Keratinocyte (primary cell): ENCODE data around the gene S100A13. TPM values are rescaled to one million over a fixed set of nuclear protein-coding genes. Genes with fewer than 3 reads are reported as not detected.
A peak's percentile ranks its signal among the peaks of the same experiment; 100 is the strongest.

ENCODE experiments used
- DNase-seq: peaks from one replicate; pipeline ENCODE4 v3.0.0-alpha.2; 2011; ENCODE audit warnings: low read depth, missing footprints, low spot score
- FAIRE-seq: peaks from 2 replicates; lab custom pipeline; 2011; peaks lifted over from hg19 to GRCh38; lab: Jason Lieb, UNC
- H2AFZ ChIP-seq: 2 replicates; pipeline ENCODE4 v1.6.0; 2012; ENCODE audit warnings: low read length, control low read depth, inconsistent platforms; ENCODE audit not compliant: control insufficient read depth
- H3K27ac ChIP-seq: 2 replicates; pipeline ENCODE4 v1.5.1; 2011; ENCODE audit warnings: low read length; ENCODE audit not compliant: control insufficient read depth, insufficient read depth
- H3K27me3 ChIP-seq: 3 replicates; pipeline ENCODE4 v1.6.0; 2011; ENCODE audit warnings: low read length; ENCODE audit not compliant: control insufficient read depth, insufficient read depth; ENCODE audit errors: extremely low read depth
- H3K36me3 ChIP-seq, 2 experiments: 2 replicates in 1 of 2; 3 replicates in 1 of 2; pipeline ENCODE4 v1.5.1; 2011; ENCODE audit warnings: low read length in 2 of 2, mild to moderate bottlenecking in 1 of 2; ENCODE audit not compliant: control insufficient read depth in 2 of 2, insufficient read depth in 2 of 2; ENCODE audit errors: extremely low read depth in 1 of 2
- H3K4me1 ChIP-seq: 3 replicates; pipeline ENCODE4 v1.5.1; 2011; ENCODE audit warnings: low read length; ENCODE audit not compliant: control insufficient read depth, insufficient read depth; ENCODE audit errors: extremely low read depth
- H3K4me2 ChIP-seq: 3 replicates; pipeline ENCODE4 v1.6.0; 2011; ENCODE audit warnings: low read depth, low read length; ENCODE audit not compliant: control insufficient read depth, insufficient read depth; ENCODE audit errors: extremely low read depth
- H3K4me3 ChIP-seq, 3 experiments: fragments of 200-600 bp in 1 of 3; sonication (generic) in 1 of 3; 2 replicates in 2 of 3; 3 replicates in 1 of 3; pipeline ENCODE4 v1.5.1; 2011 to 2016; ENCODE audit warnings: low read length in 3 of 3, mild to moderate bottlenecking in 3 of 3, control low read depth in 2 of 3, inconsistent platforms in 1 of 3, low read depth in 1 of 3, mixed read lengths in 1 of 3, mixed run types in 1 of 3, moderate library complexity in 1 of 3; ENCODE audit not compliant: control insufficient read depth in 2 of 3, insufficient read depth in 2 of 3; ENCODE audit errors: extremely low read depth in 1 of 3
- H3K79me2 ChIP-seq: 2 replicates; pipeline ENCODE4 v1.6.0; 2012; ENCODE audit warnings: low read length; ENCODE audit not compliant: control insufficient read depth, insufficient read depth
- H3K9ac ChIP-seq: 3 replicates; pipeline ENCODE4 v1.6.0; 2011; ENCODE audit warnings: low read length; ENCODE audit not compliant: control insufficient read depth, insufficient read depth; ENCODE audit errors: extremely low read depth
- H3K9me1 ChIP-seq: 3 replicates; pipeline ENCODE4 v1.6.0; 2011; ENCODE audit warnings: low read length; ENCODE audit not compliant: control insufficient read depth, insufficient read depth; ENCODE audit errors: extremely low read depth
- H3K9me3 ChIP-seq: 2 replicates; pipeline ENCODE4 v1.5.1; 2012; ENCODE audit warnings: low read depth, low read length; ENCODE audit not compliant: control insufficient read depth
- H4K20me1 ChIP-seq: 3 replicates; pipeline ENCODE4 v1.6.0; 2011; ENCODE audit warnings: low read length; ENCODE audit not compliant: control insufficient read depth, insufficient read depth; ENCODE audit errors: extremely low read depth
- CTCF ChIP-seq, 3 experiments: IDR thresholded peaks in 1 of 3; conservative IDR thresholded peaks in 1 of 3; optimal IDR thresholded peaks in 1 of 3; 2 replicates in 2 of 3; 3 replicates in 1 of 3; pipeline versions ENCODE3 to v1.5.1; 2011; ENCODE audit warnings: low read length in 3 of 3, mild to moderate bottlenecking in 3 of 3, moderate library complexity in 2 of 3, control low read depth in 1 of 3, inconsistent platforms in 1 of 3; ENCODE audit not compliant: insufficient read depth in 2 of 3; ENCODE audit errors: extremely low read depth in 1 of 3
- EZH2 ChIP-seq: IDR thresholded peaks from one replicate; pipeline ENCODE4 v1.6.1; 2012; ENCODE audit warnings: inconsistent platforms, mild to moderate bottlenecking, low read length, moderate library complexity
- dilution Hi-C: fragments of 300-500 bp; cut with MboI; formaldehyde crosslinking; loops from one replicate; pipeline ENCODE4 v1.7.0; 2020; ENCODE audit warnings: low sequenced_read_pairs; ENCODE audit not compliant: extremely low pct_ligation_motif_present
- polyA plus RNA-seq, 5 experiments: library from polyadenylated mRNA; depleted of rRNA in 3 of 5; stranded (reverse) in 3 of 5; stranded (forward) in 1 of 5; unstranded in 1 of 5; fragments of >200 nt; gene quantifications; 1 replicate in 1 of 5; 2 replicates in 3 of 5; 3 replicates in 1 of 5; pipeline versions ENCODE4 v1.2.1 to v1.2.3, GENCODE V29; 2011 to 2012; ENCODE audit warnings: missing spikeins in 2 of 5, low read depth in 1 of 5, low replicate concordance in 1 of 5

S100A13 gene
- polyA plus RNA-seq, 1 donor (not counting 4 experiments of a cell fraction or from before 2014, with no cell fraction given), result 215 TPM

DNA sequence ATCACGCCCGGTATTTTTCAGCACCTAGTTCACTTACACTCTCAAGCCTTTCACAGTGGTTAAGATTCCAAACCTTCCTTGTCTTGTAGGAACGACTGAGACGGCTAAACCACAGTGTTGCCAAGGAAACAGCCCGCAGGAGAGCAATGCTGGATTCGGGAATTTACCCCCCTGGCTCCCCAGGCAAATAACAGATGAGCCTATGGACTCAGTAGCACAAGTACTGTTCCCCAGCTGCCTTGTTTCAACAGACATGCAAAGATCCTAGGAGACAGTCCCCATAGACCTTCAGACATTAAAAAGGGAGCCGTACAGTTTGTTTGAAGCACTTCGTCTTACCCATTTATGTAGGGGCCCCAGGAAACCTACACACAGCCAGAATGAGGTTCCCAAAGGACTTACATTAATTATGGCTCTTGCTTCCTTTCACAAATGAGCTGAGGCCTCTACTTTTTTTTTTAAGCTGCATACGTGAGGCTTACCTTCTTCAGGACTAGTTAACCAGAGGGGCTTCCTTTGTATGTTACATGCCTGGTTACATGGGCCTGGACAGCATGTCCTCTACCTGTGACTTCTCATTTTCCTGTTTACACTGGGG, 33.9 kb upstream of the S100A13 start:
- Histone ChIP-seq H3K27ac (no peak overlapping the region), H3K27me3 (no peaks in the 10 kb centered on the region), H3K36me3 (peaks cover 29 to 33% of the 10 kb centered on the region in 2 experiments), H2AFZ (no peak overlapping the region), H4K20me1 (no peaks in the 10 kb centered on the region), H3K4me2 (no peak overlapping the region), H3K9ac (no peak overlapping the region), H3K9me1 (no peaks in the 10 kb centered on the region), H3K79me2 (peaks cover 13% of the 10 kb centered on the region), H3K4me1 (peaks cover 4% of the 10 kb centered on the region), H3K9me3 (no peaks in the 10 kb centered on the region), H3K4me3 (no peak overlapping the region)
- FAIRE-seq (no peak), DNase-seq (no peak)
- dilution Hi-C loops, result no loop called here
- TF ChIP-seq CTCF (optimal IDR thresholded peaks at IDR 0.05 in 1 of 3, IDR thresholded peaks at IDR 0.05 in 1 of 3, conservative IDR thresholded peaks at IDR 0.05 in 1 of 3; ENCODE audit: extremely low read depth in 1 of 3, insufficient read depth in 2 of 3, low read length in 3 of 3) (no peak), EZH2 (no peak)

DNA sequence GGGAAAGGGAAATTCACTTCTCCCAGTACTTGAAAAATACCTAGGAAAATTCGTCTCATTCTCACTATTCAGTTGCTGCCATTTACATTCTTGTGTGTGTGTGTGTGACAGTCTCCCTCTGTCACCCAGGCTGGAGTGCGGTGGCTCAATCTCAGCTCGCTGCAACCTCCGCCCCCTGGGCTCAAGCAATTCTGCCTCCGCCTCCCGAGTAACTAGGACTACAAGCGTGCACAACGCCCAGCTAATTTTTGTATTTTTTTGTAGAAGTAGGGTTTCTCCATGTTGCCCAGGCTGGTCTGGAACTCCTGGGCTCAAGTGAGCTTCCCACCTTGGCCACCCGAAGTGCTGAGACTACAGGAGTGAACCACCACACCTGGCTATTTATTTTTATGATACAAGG, 32.4 kb upstream of the S100A13 start:
- H3K36me3 ChIP-seq, result peaks cover 18 to 28% of the 10 kb centered on the region in 2 experiments
- no peak for TF ChIP-seq EZH2
- no peak for TF ChIP-seq CTCF (optimal IDR thresholded peaks at IDR 0.05 in 1 of 3, IDR thresholded peaks at IDR 0.05 in 1 of 3, conservative IDR thresholded peaks at IDR 0.05 in 1 of 3; ENCODE audit: extremely low read depth in 1 of 3, insufficient read depth in 2 of 3, low read length in 3 of 3)
- no peak overlapping the region for H2AFZ ChIP-seq
- dilution Hi-C loops, result no loop called here
- DNase-seq (no peak), FAIRE-seq (no peak)
- H3K4me3 ChIP-seq, result peak overlapping the region in 2 of 3 experiments; percentile 94 to 97
- H3K4me2 ChIP-seq, result peak overlapping the region; percentile 91
- peaks cover 13% of the 10 kb centered on the region for H3K79me2 ChIP-seq
- no peaks in the 10 kb centered on the region for H4K20me1 ChIP-seq
- H3K27ac ChIP-seq, result no peak overlapping the region
- H3K27me3 ChIP-seq, result no peaks in the 10 kb centered on the region
- H3K9ac ChIP-seq, result peak overlapping the region; percentile 86
- H3K4me1 ChIP-seq, result peaks cover 4% of the 10 kb centered on the region
- no peaks in the 10 kb centered on the region for H3K9me3 ChIP-seq
- no peaks in the 10 kb centered on the region for H3K9me1 ChIP-seq
